ENCODE measurements around the gene CD300C.

DNA sequence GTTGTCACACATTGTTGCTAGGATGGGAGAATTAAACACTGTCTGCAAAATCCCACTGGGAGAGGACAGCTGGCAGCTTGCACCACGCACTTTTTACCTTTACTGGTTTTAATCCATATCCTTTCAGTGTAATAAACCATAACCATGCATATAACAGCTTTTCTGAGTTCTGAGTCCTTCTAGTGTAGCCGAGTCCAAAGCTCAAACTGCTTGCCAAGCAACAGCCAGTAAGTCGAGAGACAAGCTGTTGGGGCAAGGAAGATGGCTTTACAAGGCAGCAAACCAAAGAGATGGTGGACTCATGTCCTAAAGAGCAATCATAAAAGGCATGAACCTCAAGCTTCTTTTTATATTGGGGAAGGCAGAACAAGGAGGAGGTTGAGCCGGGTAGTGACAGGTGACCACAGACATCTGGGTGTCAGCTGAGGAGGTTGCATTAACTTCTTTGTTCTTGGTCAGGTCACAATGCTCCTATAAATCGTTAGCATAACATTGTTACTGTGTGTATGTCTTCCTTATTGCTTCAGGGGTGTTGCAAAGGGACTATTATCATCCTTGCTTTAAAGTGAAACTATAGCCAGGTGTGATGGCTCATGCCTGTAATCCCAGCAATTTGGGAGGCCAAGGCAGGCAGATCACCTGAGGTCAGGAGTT is 28.7 kb upstream of the CD300C start:
- TF ChIP-seq CTCF (IDR thresholded peaks at IDR 0.05) (no peak), POLR2AphosphoS5 (IDR thresholded peaks at IDR 0.05) (no peak), POLR2A (IDR thresholded peaks at IDR 0.05; ENCODE audit: low read depth) (no peak), EP300 (IDR thresholded peaks at IDR 0.05) (no peak)

All from esophagus muscularis mucosa (tissue), 4 donors.